Erythroblast (primary cell): Measurements from ENCODE around the gene ARHGEF11.

Experiments used
- DNase-seq, 2 experiments: peaks; one replicate each; lab custom pipeline; 2025; lab: John Stamatoyannopoulos, UW
- GATA1 ChIP-seq: IDR thresholded peaks from 2 replicates; pipeline ENCODE4 v1.6.1; 2011; ENCODE audit warnings: low read depth, mild to moderate bottlenecking, control low read depth, low read length, moderate library complexity
- POLR2A ChIP-seq: IDR thresholded peaks from 2 replicates; pipeline ENCODE4 v1.6.1; 2011; ENCODE audit warnings: mild to moderate bottlenecking, low read length

ARHGEF11 gene

GRCh38 chr1:156886583-156887281 is 158.8 kb downstream of the ARHGEF11 start:
- TF ChIP-seq POLR2A = no peak
- no peak for TF ChIP-seq GATA1
- DNase-seq = no peak

DNA sequence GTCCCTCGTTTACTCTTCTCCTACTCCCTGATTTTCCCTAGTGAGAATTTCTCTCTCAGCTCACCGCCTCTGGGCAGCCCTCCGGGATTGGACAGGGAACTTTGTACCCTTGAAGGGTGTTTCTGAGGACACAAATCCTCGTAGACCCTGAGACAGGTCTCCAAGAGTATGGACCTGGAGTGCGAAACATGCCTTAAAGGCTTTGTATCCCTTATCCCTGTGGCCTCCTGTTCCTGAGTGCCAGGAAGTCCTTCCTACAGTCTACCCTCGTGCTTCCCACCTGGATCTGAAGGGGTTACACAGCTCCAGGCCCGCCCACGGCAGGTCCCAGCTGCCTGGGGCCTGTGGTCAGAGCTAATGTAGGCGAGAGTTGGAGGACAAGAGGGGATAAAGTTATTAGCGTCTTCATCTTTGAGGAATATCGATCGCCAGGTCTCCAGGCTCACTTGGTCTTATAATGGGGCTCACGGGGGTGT is 159.6 kb downstream of the ARHGEF11 start:
- no peak for TF ChIP-seq GATA1
- TF ChIP-seq POLR2A = no peak
- DNase-seq = no peak

GRCh38 chr1:156885314-156885713 is 160.2 kb downstream of the ARHGEF11 start:
- DNase-seq = no peak
- TF ChIP-seq POLR2A (no peak), GATA1 (no peak)
